HEK293 (cell line): Measurements from ENCODE around the gene NCMAP.

ENCODE experiments used
- CTCF ChIA-PET: fragments of 350-600 bp; formaldehyde crosslinking; extraction: SDS; loops from one replicate; lab custom pipeline; 2021; ENCODE audit warnings: antibody characterized with exemption; lab: Yijun Ruan, JAX
- POLR2A ChIA-PET: fragments of 300-600 bp; formaldehyde crosslinking; extraction: SDS; loops from one replicate; lab custom pipeline; 2020; ENCODE audit warnings: antibody characterized with exemption, inconsistent platforms; lab: Yijun Ruan, JAX
- H3K27ac ChIP-seq: fragments of 200-500 bp; sonication (Bioruptor generic); 2 replicates; pipeline ENCODE4 v1.5.1; 2014; ENCODE audit warnings: low read depth, low read length, control low read depth, inconsistent platforms; ENCODE audit errors: extremely low read depth
- H3K36me3 ChIP-seq, 2 experiments: fragments of 200-500 bp in 1 of 2; sonication (Bioruptor generic) in 1 of 2; 1 replicate in 1 of 2; 2 replicates in 1 of 2; pipeline ENCODE4 v1.5.1; 2014 to 2017; ENCODE audit warnings: inconsistent platforms in 2 of 2, low read length in 2 of 2; ENCODE audit not compliant: control insufficient read depth in 2 of 2, insufficient read depth in 1 of 2
- H3K4me1 ChIP-seq: fragments of 200-500 bp; sonication (Bioruptor generic); 2 replicates; pipeline ENCODE4 v1.5.1; 2014; ENCODE audit warnings: mild to moderate bottlenecking, low read length, inconsistent platforms; ENCODE audit not compliant: control insufficient read depth, insufficient read depth
- H3K4me3 ChIP-seq: 2 replicates; pipeline ENCODE4 v1.5.1; 2011; ENCODE audit warnings: low read depth, mild to moderate bottlenecking, control low read depth, low read length, moderate library complexity
- H3K9me3 ChIP-seq: fragments of 200-500 bp; sonication (Bioruptor generic); 2 replicates; pipeline ENCODE4 v1.5.1; 2014; ENCODE audit warnings: low read depth, low read length, inconsistent platforms; ENCODE audit not compliant: control insufficient read depth, insufficient read depth
- CTCF ChIP-seq: fragments of 450-650 bp; formaldehyde crosslinking; IDR thresholded peaks from 2 replicates; pipeline ENCODE4 v1.5.1; 2016; ENCODE audit warnings: missing biosample characterization, missing genetic modification characterization
- ELK4 ChIP-seq: IDR thresholded peaks from 2 replicates; pipeline ENCODE4 v1.6.1; 2011; ENCODE audit warnings: mild to moderate bottlenecking, low read depth, low read length, borderline replicate concordance
- FEZF1 ChIP-seq: fragments of 450-650 bp; formaldehyde crosslinking; IDR thresholded peaks from 2 replicates; pipeline ENCODE4 v1.5.1; 2016; ENCODE audit warnings: missing biosample characterization, missing genetic modification characterization
- KLF9 ChIP-seq: fragments of 450-650 bp; formaldehyde crosslinking; IDR thresholded peaks from 2 replicates; pipeline ENCODE4 v1.5.1; 2016; ENCODE audit warnings: missing biosample characterization, missing genetic modification characterization, low read depth
- SCRT1 ChIP-seq: fragments of 450-650 bp; formaldehyde crosslinking; IDR thresholded peaks from 2 replicates; pipeline ENCODE4 v1.5.1; 2016; ENCODE audit warnings: missing biosample characterization, missing genetic modification characterization, borderline replicate concordance
- SCRT2 ChIP-seq: fragments of 450-650 bp; formaldehyde crosslinking; IDR thresholded peaks from 2 replicates; pipeline ENCODE4 v1.5.1; 2016; ENCODE audit warnings: missing biosample characterization, missing genetic modification characterization
- ZBTB6 ChIP-seq: fragments of 450-650 bp; formaldehyde crosslinking; IDR thresholded peaks from 2 replicates; pipeline ENCODE4 v1.5.1; 2017; ENCODE audit warnings: missing biosample characterization, missing genetic modification characterization
- ZNF112 ChIP-seq: fragments of 450-650 bp; formaldehyde crosslinking; IDR thresholded peaks from 2 replicates; pipeline ENCODE4 v1.5.0; 2017; ENCODE audit warnings: missing biosample characterization, missing genetic modification characterization
- ZNF133 ChIP-seq: fragments of 450-650 bp; formaldehyde crosslinking; IDR thresholded peaks from 2 replicates; pipeline ENCODE4 v1.5.1; 2016; ENCODE audit warnings: missing biosample characterization, missing genetic modification characterization
- ZNF148 ChIP-seq: fragments of 450-650 bp; formaldehyde crosslinking; IDR thresholded peaks from 2 replicates; pipeline ENCODE4 v1.5.0; 2017; ENCODE audit warnings: missing biosample characterization, missing genetic modification characterization, borderline replicate concordance
- ZNF175 ChIP-seq: fragments of 450-650 bp; formaldehyde crosslinking; IDR thresholded peaks from 2 replicates; pipeline ENCODE4 v1.5.1; 2016; ENCODE audit warnings: missing biosample characterization, missing genetic modification characterization
- ZNF214 ChIP-seq: fragments of 450-650 bp; formaldehyde crosslinking; IDR thresholded peaks from 2 replicates; pipeline ENCODE4 v1.5.1; 2017; ENCODE audit warnings: missing biosample characterization, mild to moderate bottlenecking, missing genetic modification characterization, borderline replicate concordance
- ZNF223 ChIP-seq: fragments of 450-650 bp; formaldehyde crosslinking; IDR thresholded peaks from 2 replicates; pipeline ENCODE4 v1.5.1; 2016; ENCODE audit warnings: missing biosample characterization, missing genetic modification characterization
- ZNF239 ChIP-seq: fragments of 450-650 bp; formaldehyde crosslinking; IDR thresholded peaks from 2 replicates; pipeline ENCODE4 v1.5.1; 2016; ENCODE audit warnings: missing biosample characterization, missing genetic modification characterization
- ZNF248 ChIP-seq: fragments of 450-650 bp; formaldehyde crosslinking; IDR thresholded peaks from 2 replicates; pipeline ENCODE4 v1.5.1; 2017; ENCODE audit warnings: missing biosample characterization, missing genetic modification characterization
- ZNF292 ChIP-seq: fragments of 450-650 bp; formaldehyde crosslinking; IDR thresholded peaks from 2 replicates; pipeline ENCODE4 v1.5.1; 2016; ENCODE audit warnings: low read depth, missing biosample characterization, missing genetic modification characterization, borderline replicate concordance
- ZNF335 ChIP-seq: fragments of 450-650 bp; formaldehyde crosslinking; conservative IDR thresholded peaks from 2 replicates; pipeline ENCODE4 v1.5.1; 2016; ENCODE audit warnings: missing biosample characterization, missing genetic modification characterization
- ZNF366 ChIP-seq: fragments of 450-650 bp; formaldehyde crosslinking; conservative IDR thresholded peaks from 2 replicates; pipeline ENCODE4 v1.5.1; 2016; ENCODE audit warnings: missing biosample characterization, missing genetic modification characterization
- ZNF433 ChIP-seq: fragments of 450-650 bp; formaldehyde crosslinking; IDR thresholded peaks from 2 replicates; pipeline ENCODE4 v1.5.1; 2016; ENCODE audit warnings: missing biosample characterization, missing genetic modification characterization, low read depth
- ZNF549 ChIP-seq: fragments of 450-650 bp; IDR thresholded peaks from 2 replicates; pipeline ENCODE4 v1.5.1; 2018; ENCODE audit warnings: missing biosample characterization, missing genetic modification characterization, mild to moderate bottlenecking, inconsistent platforms, moderate library complexity
- ZNF654 ChIP-seq: fragments of 450-650 bp; formaldehyde crosslinking; IDR thresholded peaks from 2 replicates; pipeline ENCODE4 v1.5.1; 2016; ENCODE audit warnings: low read depth, missing biosample characterization, missing genetic modification characterization
- ZNF660 ChIP-seq: fragments of 450-650 bp; IDR thresholded peaks from 2 replicates; pipeline ENCODE4 v1.5.1; 2018; ENCODE audit warnings: missing biosample characterization, mild to moderate bottlenecking, missing genetic modification characterization
- ZNF664 ChIP-seq: fragments of 450-650 bp; formaldehyde crosslinking; IDR thresholded peaks from 2 replicates; pipeline ENCODE4 v1.5.1; 2016; ENCODE audit warnings: missing biosample characterization, missing genetic modification characterization
- ZNF747 ChIP-seq: fragments of 450-650 bp; formaldehyde crosslinking; IDR thresholded peaks from 2 replicates; pipeline ENCODE4 v1.5.1; 2016; ENCODE audit warnings: missing biosample characterization, missing genetic modification characterization

The NCMAP gene

GRCh38 chr1:24635195-24635843 lies 79.4 kb downstream of the NCMAP start:
- no peak overlapping the region for H3K27ac ChIP-seq
- H3K36me3 ChIP-seq, result no peaks in the 10 kb centered on the region
- H3K4me3 ChIP-seq, result no peak overlapping the region
- H3K4me1 ChIP-seq, result no peaks in the 10 kb centered on the region
- POLR2A ChIA-PET, result interaction anchor here (0.7 kb wide), 1 partner anchor 534 kb away, joined by 4 read pairs; no protein-coding TSS in a partner anchor
- CTCF ChIA-PET, result interaction anchor here (0.6 to 6.5 kb wide), 24 partner anchors 11 to 436 kb away, joined by 3 to 73 read pairs (median 5); partner anchors contain the start of gene NIPAL3
- H3K9me3 ChIP-seq, result no peaks in the 10 kb centered on the region
- TF ChIP-seq ZNF292 (no peak), ZNF239 (tag by site-specific recombination) (no peak), CTCF (tag by site-specific recombination) (peak; percentile 50; the same call in 1 of the 2 replicates), ZNF112 (tag by site-specific recombination) (no peak), ZNF654 (peak; percentile 93), ZNF747 (tag by site-specific recombination) (no peak), ZNF660 (tag by site-specific recombination) (peak; percentile 98)

- Histone ChIP-seq H3K4me1 (no peaks in the 10 kb centered on the region), H3K9me3 (no peaks in the 10 kb centered on the region), H3K27ac (no peak overlapping the region), H3K36me3 (no peaks in the 10 kb centered on the region), H3K4me3 (no peak overlapping the region)
- POLR2A ChIA-PET, result no interaction called here
- TF ChIP-seq ZNF214 (tag by site-specific recombination) (peak; percentile 86; the same call in 1 of the 2 replicates), ZNF133 (tag by site-specific recombination) (no peak), KLF9 (tag by site-specific recombination) (no peak), ZNF175 (no peak), ZNF366 (tag by site-specific recombination) (no peak), ZBTB6 (no peak), SCRT1 (peak; percentile 12; the same call in 1 of the 2 replicates), ZNF335 (tag by site-specific recombination) (no peak), SCRT2 (tag by site-specific recombination) (peak; percentile 76)
- CTCF ChIA-PET, result interaction anchor here (0.6 to 6.5 kb wide), 16 partner anchors 10 to 438 kb away, joined by 3 to 73 read pairs (median 6); no protein-coding TSS in a partner anchor
Measured at GRCh38 chr1:24636661-24637357, 80.9 kb downstream of the NCMAP start.

- CTCF ChIA-PET, result interaction anchor here (0.6 to 6.5 kb wide), 4 partner anchors 53 to 209 kb away, joined by 3 to 73 read pairs (median 15); partner anchors contain the start of gene CLIC4
- H3K9me3 ChIP-seq, result no peaks in the 10 kb centered on the region
- no peak overlapping the region for H3K4me3 ChIP-seq
- no peak overlapping the region for H3K27ac ChIP-seq
- no peaks in the 10 kb centered on the region for H3K4me1 ChIP-seq
- H3K36me3 ChIP-seq, result no peaks in the 10 kb centered on the region
- POLR2A ChIA-PET, result interaction anchor here (1.3 kb wide), 1 partner anchor 137 kb away, joined by 4 read pairs; the partner anchor contains the start of gene RCAN3
- TF ChIP-seq ZNF148 (tag by site-specific recombination) (no peak), FEZF1 (tag by site-specific recombination) (no peak), ZNF433 (tag by site-specific recombination) (no peak), ELK4 (no peak), ZNF664 (tag by site-specific recombination) (no peak), ZNF223 (tag by site-specific recombination) (no peak), ZNF549 (no peak), ZNF248 (no peak)
Measured at GRCh38 chr1:24639094-24639493, 83.2 kb downstream of the NCMAP start.
